BE2C (cell line): ENCODE data around the gene RANBP3.

ENCODE experiments used
- DNase-seq: peaks from one replicate; pipeline ENCODE4 v3.0.0-alpha.2; 2020
- H3K27me3 ChIP-seq: fragments of 250-450 bp; sonication (Bioruptor Pico); 2 replicates; pipeline ENCODE4 v1.5.1; 2020; ENCODE audit warnings: mild to moderate bottlenecking
- H3K36me3 ChIP-seq: fragments of 250-450 bp; sonication (Bioruptor Pico); 2 replicates; pipeline ENCODE4 v1.5.1; 2020; ENCODE audit warnings: mild to moderate bottlenecking
- H3K4me1 ChIP-seq: fragments of 250-450 bp; sonication (Bioruptor Pico); 2 replicates; pipeline ENCODE4 v1.5.1; 2020
- H3K4me3 ChIP-seq: 2 replicates; pipeline ENCODE4 v1.5.1; 2011; ENCODE audit warnings: low read depth, low read length
- H3K9me3 ChIP-seq: fragments of 250-450 bp; sonication (Bioruptor Pico); 2 replicates; pipeline ENCODE4 v1.5.1; 2020
- CTCF ChIP-seq: IDR thresholded peaks from 2 replicates; pipeline ENCODE4 v1.5.1; 2012; ENCODE audit warnings: mild to moderate bottlenecking, low read depth, low read length

The RANBP3 gene

GRCh38 chr19:6015841-6016545 is 38.1 kb upstream of the RANBP3 start:
- H3K27me3 ChIP-seq = no peaks in the 10 kb centered on the region
- no peak overlapping the region for H3K4me3 ChIP-seq
- H3K36me3 ChIP-seq = no peaks in the 10 kb centered on the region
- H3K9me3 ChIP-seq = no peaks in the 10 kb centered on the region
- no peak for DNase-seq
- TF ChIP-seq CTCF = no peak
- H3K4me1 ChIP-seq = no peaks in the 10 kb centered on the region

GRCh38 chr19:6014551-6015135 is 36.7 kb upstream of the RANBP3 start:
- Histone ChIP-seq H3K36me3 (no peaks in the 10 kb centered on the region), H3K27me3 (no peaks in the 10 kb centered on the region), H3K9me3 (no peaks in the 10 kb centered on the region), H3K4me3 (no peak overlapping the region), H3K4me1 (no peaks in the 10 kb centered on the region)
- no peak for TF ChIP-seq CTCF
- DNase-seq = peak; percentile 4

GRCh38 chr19:6012426-6013170 is 34.7 kb upstream of the RANBP3 start:
- no peaks in the 10 kb centered on the region for H3K36me3 ChIP-seq
- no peaks in the 10 kb centered on the region for H3K9me3 ChIP-seq
- H3K4me3 ChIP-seq = no peak overlapping the region
- DNase-seq = no peak
- no peaks in the 10 kb centered on the region for H3K27me3 ChIP-seq
- no peak for TF ChIP-seq CTCF
- no peaks in the 10 kb centered on the region for H3K4me1 ChIP-seq

- no peak for TF ChIP-seq CTCF
- Histone ChIP-seq H3K36me3 (no peaks in the 10 kb centered on the region), H3K4me1 (no peaks in the 10 kb centered on the region), H3K9me3 (no peaks in the 10 kb centered on the region), H3K4me3 (no peak overlapping the region), H3K27me3 (no peaks in the 10 kb centered on the region)
- no peak for DNase-seq
Observed at GRCh38 chr19:6011794-6012193, 33.9 kb upstream of the RANBP3 start.

- Histone ChIP-seq H3K9me3 (no peaks in the 10 kb centered on the region), H3K4me1 (no peaks in the 10 kb centered on the region), H3K27me3 (no peaks in the 10 kb centered on the region), H3K4me3 (no peak overlapping the region), H3K36me3 (no peaks in the 10 kb centered on the region)
- no peak for TF ChIP-seq CTCF
- DNase-seq = no peak
Observed at GRCh38 chr19:6011206-6011605, 33.3 kb upstream of the RANBP3 start.

GRCh38 chr19:6010107-6010506 is 32.2 kb upstream of the RANBP3 start:
- no peaks in the 10 kb centered on the region for H3K36me3 ChIP-seq
- no peak for TF ChIP-seq CTCF
- no peaks in the 10 kb centered on the region for H3K4me1 ChIP-seq
- H3K9me3 ChIP-seq = no peaks in the 10 kb centered on the region
- no peak overlapping the region for H3K4me3 ChIP-seq
- no peaks in the 10 kb centered on the region for H3K27me3 ChIP-seq
- DNase-seq = no peak
